PC-9 (cell line): Measurements from ENCODE around the gene ANKEF1. TPM values are rescaled to one million over a fixed set of nuclear protein-coding genes. Genes with fewer than 3 reads are reported as not detected.

Source experiments
- BruUV-seq: library from RNA; stranded (reverse); fragments of 400-500 nt; replicated peaks from 2 replicates; lab custom pipeline; 2021; lab: Mats Ljungman, UMichigan
- CTCF ChIA-PET: fragments of 300-600 bp; sonication (Branson Sonifier 250); formaldehyde crosslinking; loops from one replicate; lab custom pipeline; 2022; ENCODE audit warnings: antibody characterized with exemption; lab: Charles Lee
- POLR2A ChIA-PET: fragments of 300-600 bp; sonication (Branson Sonifier 250); formaldehyde crosslinking; loops from one replicate; lab custom pipeline; 2022; ENCODE audit warnings: antibody characterized with exemption; ENCODE audit not compliant: unreplicated experiment; lab: Charles Lee
- DNase-seq, 2 experiments: peaks; one replicate each; pipeline versions ENCODE4 v3.0.0 to v3.0.0-alpha.2; 2015 to 2022; ENCODE audit warnings: mixed read lengths in 1 of 2
- H2AFZ ChIP-seq: fragments of 200-600 bp; sonication (generic); 2 replicates; pipeline ENCODE4 v1.8.1; 2017; ENCODE audit warnings: antibody characterized with exemption
- H3F3A ChIP-seq: fragments of 200-600 bp; sonication (generic); 2 replicates; pipeline ENCODE4 v1.8.1; 2017; ENCODE audit warnings: antibody characterized with exemption, mild to moderate bottlenecking, low read depth; ENCODE audit not compliant: insufficient read depth
- H3K27ac ChIP-seq: fragments of 200-600 bp; sonication (generic); 2 replicates; pipeline ENCODE4 v1.6.1; 2016; ENCODE audit warnings: mixed run types
- H3K27me3 ChIP-seq: fragments of 200-600 bp; sonication (generic); 2 replicates; pipeline ENCODE4 v1.6.1; 2016; ENCODE audit warnings: low read depth, mixed run types; ENCODE audit not compliant: insufficient read depth
- H3K36me3 ChIP-seq: fragments of 200-600 bp; sonication (generic); 2 replicates; pipeline ENCODE4 v1.6.1; 2016; ENCODE audit warnings: low read depth, mixed run types
- H3K4me1 ChIP-seq: fragments of 200-600 bp; sonication (generic); replicated peaks from 2 replicates; pipeline ENCODE4 v1.6.1; 2016; ENCODE audit warnings: mixed run types; ENCODE audit not compliant: insufficient read depth
- H3K4me2 ChIP-seq: fragments of 200-600 bp; sonication (generic); 2 replicates; pipeline ENCODE4 v1.6.1; 2017; ENCODE audit warnings: mixed run types
- H3K4me3 ChIP-seq: fragments of 200-600 bp; sonication (generic); 2 replicates; pipeline ENCODE4 v1.6.1; 2016; ENCODE audit warnings: mixed run types
- H3K79me2 ChIP-seq: fragments of 200-600 bp; sonication (generic); 2 replicates; pipeline ENCODE4 v1.6.1; 2017; ENCODE audit warnings: low read depth, mixed run types
- H3K9me2 ChIP-seq: fragments of 200-600 bp; sonication (generic); 2 replicates; pipeline ENCODE4 v1.8.1; 2017; ENCODE audit warnings: mild to moderate bottlenecking; ENCODE audit not compliant: insufficient read depth
- H3K9me3 ChIP-seq: fragments of 200-600 bp; sonication (generic); 2 replicates; pipeline ENCODE4 v1.8.1; 2016; ENCODE audit warnings: low read depth; ENCODE audit not compliant: insufficient read depth
- H4K20me1 ChIP-seq: fragments of 200-600 bp; sonication (generic); 2 replicates; pipeline ENCODE4 v1.8.1; 2017; ENCODE audit not compliant: insufficient read depth
- EZH2 ChIP-seq: fragments of 200-600 bp; sonication (generic); IDR thresholded peaks from 2 replicates; pipeline ENCODE4 v1.8.0; 2017; ENCODE audit warnings: antibody characterized with exemption, low read depth
- intact Hi-C: fragments of 100-400 bp; cut with micrococcal nuclease; formaldehyde crosslinking; loops from one replicate; pipeline ENCODE4 v1.10.0; 2022; ENCODE audit not compliant: unreplicated experiment
- total RNA-seq: library from RNA; stranded (reverse); gene quantifications from 2 replicates; pipeline ENCODE4 v1.2.3, GENCODE V29; 2021
- TF ChIP-seq, protein P1 (sequence below): fragments of 200-600 bp; sonication (generic); conservative IDR thresholded peaks from 2 replicates; pipeline ENCODE4 v1.6.1; 2017; ENCODE audit warnings: mixed run types, antibody characterized with exemption, mild to moderate bottlenecking, moderate library complexity

ANKEF1 gene
- total RNA-seq, 1 experiment from 2014 or later, result 11.1 TPM

DNA sequence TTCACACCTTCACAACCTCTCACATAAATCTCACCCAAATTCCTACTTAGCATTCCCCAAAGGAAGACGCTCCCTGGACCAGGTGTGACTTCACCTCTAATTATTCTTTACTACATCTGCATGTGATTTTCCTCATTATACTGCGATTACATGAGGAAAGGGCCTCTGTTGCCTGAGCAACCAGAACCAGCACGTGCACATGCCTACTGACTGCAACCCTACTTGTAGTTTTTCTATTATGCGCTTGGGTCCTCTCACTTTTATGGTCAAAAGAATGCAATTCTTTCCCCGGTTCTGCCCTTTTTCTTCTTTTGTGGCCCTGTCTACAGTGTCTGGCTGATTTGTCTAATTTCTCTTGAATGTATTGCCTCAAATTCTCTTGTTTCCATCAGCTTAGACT, 20.4 kb upstream of the ANKEF1 start:
- no peaks in the 10 kb centered on the region for H4K20me1 ChIP-seq
- BruUV-seq, result no TSS peak
- H3K79me2 ChIP-seq, result no peaks in the 10 kb centered on the region
- H3K9me2 ChIP-seq, result no peaks in the 10 kb centered on the region
- H3K4me3 ChIP-seq, result no peak overlapping the region
- no peaks in the 10 kb centered on the region for H3K4me1 ChIP-seq
- DNase-seq, result no peak
- no peaks in the 10 kb centered on the region for H3F3A ChIP-seq
- TF ChIP-seq, protein P1, sequence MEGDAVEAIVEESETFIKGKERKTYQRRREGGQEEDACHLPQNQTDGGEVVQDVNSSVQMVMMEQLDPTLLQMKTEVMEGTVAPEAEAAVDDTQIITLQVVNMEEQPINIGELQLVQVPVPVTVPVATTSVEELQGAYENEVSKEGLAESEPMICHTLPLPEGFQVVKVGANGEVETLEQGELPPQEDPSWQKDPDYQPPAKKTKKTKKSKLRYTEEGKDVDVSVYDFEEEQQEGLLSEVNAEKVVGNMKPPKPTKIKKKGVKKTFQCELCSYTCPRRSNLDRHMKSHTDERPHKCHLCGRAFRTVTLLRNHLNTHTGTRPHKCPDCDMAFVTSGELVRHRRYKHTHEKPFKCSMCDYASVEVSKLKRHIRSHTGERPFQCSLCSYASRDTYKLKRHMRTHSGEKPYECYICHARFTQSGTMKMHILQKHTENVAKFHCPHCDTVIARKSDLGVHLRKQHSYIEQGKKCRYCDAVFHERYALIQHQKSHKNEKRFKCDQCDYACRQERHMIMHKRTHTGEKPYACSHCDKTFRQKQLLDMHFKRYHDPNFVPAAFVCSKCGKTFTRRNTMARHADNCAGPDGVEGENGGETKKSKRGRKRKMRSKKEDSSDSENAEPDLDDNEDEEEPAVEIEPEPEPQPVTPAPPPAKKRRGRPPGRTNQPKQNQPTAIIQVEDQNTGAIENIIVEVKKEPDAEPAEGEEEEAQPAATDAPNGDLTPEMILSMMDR, result no peak
- no peak for TF ChIP-seq EZH2
- ChIA-PET POLR2A (no interaction called here), CTCF (no interaction called here)
- intact Hi-C loops, result no loop called here
- no peak overlapping the region for H2AFZ ChIP-seq
- H3K36me3 ChIP-seq, result no peaks in the 10 kb centered on the region
- H3K9me3 ChIP-seq, result peaks cover 5% of the 10 kb centered on the region; the same call in 1 of the 2 replicates
- H3K27ac ChIP-seq, result no peak overlapping the region
- no peaks in the 10 kb centered on the region for H3K27me3 ChIP-seq
- H3K4me2 ChIP-seq, result no peak overlapping the region

DNA sequence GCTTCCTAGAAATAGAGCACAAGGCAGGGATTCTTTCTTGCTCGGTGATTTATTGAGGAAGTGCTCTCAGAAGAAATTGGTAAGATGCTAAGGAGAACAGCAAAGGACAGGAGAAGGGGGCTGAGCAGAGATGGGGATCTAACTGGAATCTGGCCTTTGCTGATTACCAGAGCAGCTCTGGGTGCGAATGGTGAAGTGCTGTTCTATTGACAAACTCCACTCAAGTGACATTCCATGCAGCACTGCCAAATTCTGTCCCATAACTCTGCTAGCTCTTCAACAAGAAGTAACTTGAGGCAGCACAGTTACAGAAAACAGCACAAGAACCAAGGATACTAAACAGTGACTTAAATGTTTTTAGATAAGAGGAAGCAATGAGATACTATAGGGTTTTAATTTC, 13.8 kb upstream of the ANKEF1 start:
- POLR2A ChIA-PET, result no interaction called here
- no TSS peak for BruUV-seq
- Histone ChIP-seq H3K27me3 (no peaks in the 10 kb centered on the region), H3K27ac (no peak overlapping the region), H3K79me2 (no peaks in the 10 kb centered on the region), H3F3A (no peaks in the 10 kb centered on the region), H3K4me2 (no peak overlapping the region), H3K4me3 (no peak overlapping the region), H4K20me1 (no peaks in the 10 kb centered on the region), H3K9me3 (no peaks in the 10 kb centered on the region), H3K36me3 (no peaks in the 10 kb centered on the region), H3K4me1 (no peaks in the 10 kb centered on the region), H2AFZ (no peak overlapping the region), H3K9me2 (no peaks in the 10 kb centered on the region; the same call in 1 of the 2 replicates)
- no peak for DNase-seq
- CTCF ChIA-PET, result no interaction called here
- intact Hi-C loops, result no loop called here
- no peak for TF ChIP-seq EZH2
- TF ChIP-seq, protein P1, result no peak

DNA sequence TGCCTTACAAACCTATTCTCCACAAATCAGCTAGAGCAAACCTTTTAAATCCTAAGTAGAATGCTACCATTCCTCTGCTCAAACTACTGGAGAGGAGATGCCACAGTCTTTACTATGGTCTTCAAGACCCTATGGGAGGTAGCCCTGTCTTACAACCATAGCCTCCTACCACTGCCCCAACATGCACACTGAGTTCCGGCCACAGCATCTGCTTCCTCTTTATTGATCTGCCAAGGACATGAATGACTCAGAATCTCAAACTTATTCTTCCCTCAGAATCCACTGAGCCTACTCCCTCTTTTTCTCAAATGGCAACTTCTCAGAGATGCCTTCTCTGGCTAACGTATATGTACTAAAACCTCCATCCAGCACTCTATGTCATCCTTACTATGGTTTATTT, 12.2 kb upstream of the ANKEF1 start:
- Histone ChIP-seq H3K4me3 (no peak overlapping the region), H3K4me1 (no peaks in the 10 kb centered on the region), H3K27ac (no peak overlapping the region), H3K27me3 (no peaks in the 10 kb centered on the region), H3F3A (no peaks in the 10 kb centered on the region), H2AFZ (no peak overlapping the region), H3K4me2 (no peak overlapping the region), H3K79me2 (no peaks in the 10 kb centered on the region), H4K20me1 (no peaks in the 10 kb centered on the region), H3K9me2 (no peaks in the 10 kb centered on the region; the same call in 1 of the 2 replicates), H3K36me3 (no peaks in the 10 kb centered on the region), H3K9me3 (no peaks in the 10 kb centered on the region)
- no peak for DNase-seq
- ChIA-PET POLR2A (no interaction called here), CTCF (no interaction called here)
- BruUV-seq, result no TSS peak
- no peak for TF ChIP-seq EZH2
- TF ChIP-seq, protein P1, result no peak
- intact Hi-C loops, result no loop called here
